H1 (cell line): ENCODE measurements around the gene SLC35F3.

ENCODE experiments used
- POLR2A ChIP-seq, 2 experiments: IDR thresholded peaks; 1 replicate in 1 of 2; 2 replicates in 1 of 2; pipeline ENCODE4 v1.6.1; 2011; ENCODE audit warnings: low read depth in 2 of 2, low read length in 2 of 2, mild to moderate bottlenecking in 2 of 2; ENCODE audit errors: control extremely low read depth in 1 of 2
- POLR2AphosphoS5 ChIP-seq: IDR thresholded peaks from 2 replicates; pipeline ENCODE4 v1.6.1; 2011; ENCODE audit warnings: low read depth, low read length
- ZNF274 ChIP-seq: IDR thresholded peaks from 2 replicates; pipeline ENCODE4 v1.7.0; 2012; ENCODE audit warnings: low read length, borderline replicate concordance; ENCODE audit errors: extremely low read depth
- TF ChIP-seq, protein P1 (sequence below), 3 experiments: IDR thresholded peaks; 1 replicate in 2 of 3; 2 replicates in 1 of 3; pipeline versions ENCODE4 v1.5.1 to v1.6.1; 2011; ENCODE audit warnings: low read length in 3 of 3, mild to moderate bottlenecking in 3 of 3, inconsistent platforms in 2 of 3, low read depth in 1 of 3, moderate library complexity in 1 of 3; ENCODE audit not compliant: insufficient read depth in 1 of 3; ENCODE audit errors: control extremely low read depth in 1 of 3

DNA sequence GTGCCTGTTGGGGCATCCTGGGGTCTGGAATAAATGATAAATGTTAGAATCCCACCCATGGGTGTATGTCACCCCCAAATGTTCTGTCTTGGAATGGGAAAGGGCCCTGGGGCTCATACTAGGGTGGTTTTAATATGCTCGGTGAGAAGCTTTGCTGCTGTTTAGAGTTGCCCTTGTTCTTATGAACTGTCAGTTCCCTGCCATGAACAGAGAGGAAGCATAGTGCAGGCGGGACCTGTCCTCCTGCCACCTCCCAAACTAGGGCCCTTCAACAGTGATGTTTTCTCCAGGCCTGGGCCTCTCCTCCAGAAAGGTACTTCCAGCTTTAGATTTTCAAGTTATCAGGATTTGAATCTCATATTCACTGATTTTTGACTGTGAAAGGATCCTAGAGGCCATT lies 388.1 kb downstream of the SLC35F3 start:
- TF ChIP-seq, protein P1, sequence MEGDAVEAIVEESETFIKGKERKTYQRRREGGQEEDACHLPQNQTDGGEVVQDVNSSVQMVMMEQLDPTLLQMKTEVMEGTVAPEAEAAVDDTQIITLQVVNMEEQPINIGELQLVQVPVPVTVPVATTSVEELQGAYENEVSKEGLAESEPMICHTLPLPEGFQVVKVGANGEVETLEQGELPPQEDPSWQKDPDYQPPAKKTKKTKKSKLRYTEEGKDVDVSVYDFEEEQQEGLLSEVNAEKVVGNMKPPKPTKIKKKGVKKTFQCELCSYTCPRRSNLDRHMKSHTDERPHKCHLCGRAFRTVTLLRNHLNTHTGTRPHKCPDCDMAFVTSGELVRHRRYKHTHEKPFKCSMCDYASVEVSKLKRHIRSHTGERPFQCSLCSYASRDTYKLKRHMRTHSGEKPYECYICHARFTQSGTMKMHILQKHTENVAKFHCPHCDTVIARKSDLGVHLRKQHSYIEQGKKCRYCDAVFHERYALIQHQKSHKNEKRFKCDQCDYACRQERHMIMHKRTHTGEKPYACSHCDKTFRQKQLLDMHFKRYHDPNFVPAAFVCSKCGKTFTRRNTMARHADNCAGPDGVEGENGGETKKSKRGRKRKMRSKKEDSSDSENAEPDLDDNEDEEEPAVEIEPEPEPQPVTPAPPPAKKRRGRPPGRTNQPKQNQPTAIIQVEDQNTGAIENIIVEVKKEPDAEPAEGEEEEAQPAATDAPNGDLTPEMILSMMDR (IDR thresholded peaks at IDR 0.05; ENCODE audit: control extremely low read depth in 1 of 3, insufficient read depth in 1 of 3, low read depth in 1 of 3, low read length in 3 of 3): no peak
- TF ChIP-seq POLR2AphosphoS5 (no peak), POLR2A (IDR thresholded peaks at IDR 0.05; ENCODE audit: control extremely low read depth in 1 of 2, low read depth in 2 of 2, low read length in 2 of 2) (no peak), ZNF274 (no peak)
